Common myeloid progenitor, CD34-positive (primary cell): ENCODE data around the gene IL17RB.
A peak's percentile ranks its signal among the peaks of the same experiment; 100 is the strongest.

Experiments used
- CTCF ChIA-PET: fragments of 350-600 bp; sonication (Branson Sonifier 250); formaldehyde crosslinking; loops from one replicate; lab custom pipeline; 2021; ENCODE audit warnings: antibody characterized with exemption; lab: Charles Lee
- POLR2A ChIA-PET: fragments of 350-600 bp; sonication (Branson Sonifier 250); formaldehyde crosslinking; loops from one replicate; lab custom pipeline; 2021; ENCODE audit warnings: antibody characterized with exemption; lab: Charles Lee
- DNase-seq, 3 donors: peaks; one replicate each; pipeline versions ENCODE4 v3.0.0 to v3.0.0-alpha.2; 2013
- H3K27ac ChIP-seq, 2 experiments: 1 replicate in 1 of 2; 2 replicates in 1 of 2; pipeline ENCODE4 v1.7.0; 2013; ENCODE audit warnings: inconsistent platforms in 2 of 2, low read length in 2 of 2, mild to moderate bottlenecking in 2 of 2, low read depth in 1 of 2, moderate library complexity in 1 of 2; ENCODE audit not compliant: severe bottlenecking in 2 of 2, insufficient read depth in 1 of 2, poor library complexity in 1 of 2
- H3K27me3 ChIP-seq, 5 experiments: replicated peaks in 2 of 5; 1 replicate in 3 of 5; 2 replicates in 2 of 5; pipeline versions ENCODE4 v1.6.1 to v1.7.0; 2013; ENCODE audit warnings: low read length in 4 of 5, mild to moderate bottlenecking in 2 of 5, moderate library complexity in 2 of 5, inconsistent platforms in 1 of 5; ENCODE audit not compliant: insufficient read depth in 5 of 5, control insufficient read depth in 4 of 5
- H3K36me3 ChIP-seq, 4 experiments: 1 replicate in 2 of 4; 2 replicates in 2 of 4; pipeline versions ENCODE4 v1.6.1 to v1.7.0; 2013; ENCODE audit warnings: low read length in 3 of 4, control low read depth in 1 of 4, mild to moderate bottlenecking in 1 of 4; ENCODE audit not compliant: control insufficient read depth in 4 of 4, insufficient read depth in 4 of 4
- H3K4me1 ChIP-seq, 4 experiments: 1 replicate in 3 of 4; 2 replicates in 1 of 4; pipeline versions ENCODE4 v1.6.1 to v1.7.1; 2013; ENCODE audit warnings: low read length in 3 of 4, mild to moderate bottlenecking in 3 of 4, control low read depth in 1 of 4, inconsistent platforms in 1 of 4, moderate library complexity in 1 of 4; ENCODE audit not compliant: control insufficient read depth in 4 of 4, insufficient read depth in 4 of 4; ENCODE audit errors: control extremely low read depth in 1 of 4
- H3K4me3 ChIP-seq, 7 experiments: 1 replicate in 4 of 7; 2 replicates in 3 of 7; pipeline versions ENCODE4 v1.5.1 to v1.7.0; 2013; ENCODE audit warnings: mild to moderate bottlenecking in 7 of 7, low read length in 6 of 7, moderate library complexity in 6 of 7, inconsistent platforms in 2 of 7, low read depth in 2 of 7, control low read depth in 1 of 7; ENCODE audit not compliant: insufficient read depth in 4 of 7, control insufficient read depth in 1 of 7; ENCODE audit errors: extremely low read depth in 1 of 7
- H3K9me3 ChIP-seq, 5 experiments: 1 replicate in 4 of 5; 2 replicates in 1 of 5; pipeline versions ENCODE4 v1.6.1 to v1.7.1; 2013; ENCODE audit warnings: low read length in 4 of 5, mild to moderate bottlenecking in 2 of 5, inconsistent platforms in 1 of 5, low read depth in 1 of 5, moderate library complexity in 1 of 5; ENCODE audit not compliant: control insufficient read depth in 4 of 5, insufficient read depth in 2 of 5; ENCODE audit errors: control extremely low read depth in 1 of 5
- WGBS: methylation state at CpG from one replicate; pipeline ENCODE4 v1.1.5; 2013; ENCODE audit not compliant: insufficient coverage; 5-methylcytosine and 5-hydroxymethylcytosine counted together

IL17RB gene

GRCh38 chr3:53842436-53843194, 3.8 kb upstream of the IL17RB start:
- no peak for DNase-seq
- Histone ChIP-seq H3K36me3 (no peaks in the 10 kb centered on the region), H3K27me3 (peaks cover 0 to 57% (median 30%) of the 10 kb centered on the region in 5 experiments), H3K9me3 (no peaks in the 10 kb centered on the region), H3K27ac (no peak overlapping the region), H3K4me3 (no peak overlapping the region), H3K4me1 (peaks cover 0 to 14% (median 12%) of the 10 kb centered on the region in 4 experiments)
- POLR2A ChIA-PET, result no interaction called here
- CTCF ChIA-PET, result no interaction called here
- 97% methylated on average over 9 of the region's 12 CpGs for WGBS

DNA sequence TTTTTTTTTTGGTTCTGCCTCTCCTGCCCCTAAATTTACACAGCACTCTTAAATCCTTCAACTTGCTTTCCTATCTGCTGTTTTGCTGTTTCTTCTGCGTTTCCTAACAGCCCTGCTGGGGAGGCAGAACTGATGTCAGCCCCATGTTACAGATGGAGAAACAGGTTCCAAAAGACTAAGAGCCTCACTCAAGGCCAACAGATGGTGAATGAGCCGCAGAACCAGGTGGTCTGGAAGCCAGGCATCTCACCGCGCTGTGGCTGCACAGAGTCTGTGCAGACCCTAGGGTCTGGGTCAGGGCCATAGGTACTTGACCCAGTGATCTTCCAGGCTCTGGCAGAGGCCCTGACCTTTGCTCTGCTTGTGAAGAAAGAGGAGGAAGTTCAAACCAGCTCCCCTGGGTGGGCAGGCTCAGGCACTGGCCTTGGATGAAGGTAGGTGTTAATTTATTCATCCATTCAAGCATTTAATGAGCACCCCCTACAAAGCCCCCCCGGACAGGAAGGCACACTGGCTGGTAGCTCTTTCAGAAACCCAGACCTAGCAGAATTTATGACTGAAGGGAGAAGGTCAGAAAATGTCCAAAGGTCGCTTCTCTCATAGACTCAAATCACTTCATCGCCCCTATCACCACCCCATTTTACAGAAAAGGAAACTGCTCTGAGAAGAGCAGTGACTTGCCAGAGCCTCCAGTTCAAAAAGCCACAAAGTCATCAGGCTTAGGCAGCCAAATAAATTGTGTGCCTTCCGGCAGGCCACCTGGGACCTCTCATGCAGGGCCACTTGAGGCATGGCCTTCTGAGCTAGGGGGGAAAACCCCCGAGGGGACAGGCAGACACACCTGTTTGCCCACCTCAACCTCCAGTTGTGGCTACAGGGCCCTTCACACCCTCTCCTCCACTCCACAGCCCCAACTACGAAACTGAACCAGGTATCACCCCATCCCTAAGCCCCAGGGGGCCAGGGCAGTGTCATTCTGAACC, 2.9 kb upstream of the IL17RB start:
- no peak overlapping the region for H3K4me3 ChIP-seq
- peaks cover 0 to 14% (median 12%) of the 10 kb centered on the region in 4 experiments for H3K4me1 ChIP-seq
- H3K27me3 ChIP-seq, result peaks cover 0 to 65% (median 30%) of the 10 kb centered on the region in 5 experiments
- no peak for DNase-seq
- no peaks in the 10 kb centered on the region for H3K36me3 ChIP-seq
- WGBS, result 87% methylated on average over 6 of the region's 10 CpGs
- ChIA-PET CTCF (no interaction called here), POLR2A (no interaction called here)
- H3K27ac ChIP-seq, result no peak overlapping the region
- H3K9me3 ChIP-seq, result no peaks in the 10 kb centered on the region

- 91% methylated on average over 9 of the region's 9 CpGs for WGBS
- ChIA-PET POLR2A (no interaction called here), CTCF (interaction anchor here (0.9 to 1.2 kb wide), 3 partner anchors 25 to 146 kb away, joined by 3 read pairs; no protein-coding TSS in a partner anchor)
- Histone ChIP-seq H3K4me3 (no peak overlapping the region), H3K9me3 (no peaks in the 10 kb centered on the region), H3K27me3 (peaks cover 0 to 67% (median 31%) of the 10 kb centered on the region in 5 experiments), H3K36me3 (no peaks in the 10 kb centered on the region), H3K27ac (no peak overlapping the region), H3K4me1 (peaks cover 0 to 14% (median 12%) of the 10 kb centered on the region in 4 experiments)
- DNase-seq, result no peak
Observed at GRCh38 chr3:53844262-53845102, 1.9 kb upstream of the IL17RB start.

DNA sequence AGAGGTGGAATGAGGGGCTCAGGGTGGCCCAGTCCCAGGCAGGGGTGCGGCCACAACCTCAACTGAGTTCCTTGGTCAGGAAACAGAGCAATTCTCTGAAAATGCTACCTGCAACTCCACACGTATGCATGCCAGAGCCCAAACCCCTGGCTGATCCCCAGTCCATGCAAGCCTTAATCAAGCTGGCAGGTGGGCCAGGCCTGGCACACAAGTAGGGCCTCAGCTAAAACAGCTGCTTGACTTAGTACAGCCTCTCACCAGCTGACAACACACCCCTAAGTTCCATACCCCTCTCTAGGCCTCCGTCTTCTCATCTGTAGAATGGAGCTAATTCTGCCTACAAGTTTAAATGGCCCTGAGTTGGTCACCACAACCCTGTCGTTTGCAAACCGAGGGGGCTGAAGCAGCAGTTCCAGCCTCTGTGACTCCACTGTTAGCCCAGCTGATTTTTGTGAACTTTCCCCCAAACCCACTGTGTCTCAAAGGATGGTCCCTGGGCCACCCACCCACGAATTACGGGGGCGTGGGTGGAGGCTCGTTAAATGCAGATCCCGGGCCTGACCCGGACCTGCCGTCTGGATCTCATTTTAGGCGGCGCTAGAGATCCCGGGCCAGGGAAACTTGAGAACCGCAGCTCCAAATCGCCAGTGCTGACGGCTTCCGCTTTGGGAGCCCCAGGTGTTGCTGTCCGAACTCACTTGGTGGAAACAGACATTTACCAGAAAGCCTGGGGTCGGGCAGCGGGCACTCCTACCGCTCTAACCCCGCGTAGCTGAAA, 1.1 kb upstream of the IL17RB start:
- DNase-seq, result peak; percentile 14 to 44 (median 27)

DNA sequence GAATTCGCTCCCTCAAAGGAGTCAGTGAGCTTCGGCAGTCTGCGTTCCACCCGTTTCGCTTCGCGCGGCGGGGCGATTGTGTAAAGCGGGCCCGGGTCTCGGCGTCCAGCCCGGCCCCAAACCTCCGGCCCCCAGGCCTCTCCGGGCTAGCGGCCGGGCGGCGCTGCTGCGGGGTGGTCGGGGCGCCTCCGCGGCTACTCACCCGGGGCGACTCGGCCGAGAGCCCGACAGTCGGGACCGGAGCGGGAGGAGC, 561 bp upstream of the IL17RB start:
- CTCF ChIA-PET, result interaction anchor here (1.1 to 1.2 kb wide), 2 partner anchors 24 to 147 kb away, joined by 3 read pairs; no protein-coding TSS in a partner anchor
- no peak for DNase-seq
- POLR2A ChIA-PET, result no interaction called here
- Histone ChIP-seq H3K4me1 (peaks cover 0 to 14% (median 12%) of the 10 kb centered on the region in 4 experiments), H3K9me3 (no peaks in the 10 kb centered on the region), H3K27ac (no peak overlapping the region), H3K27me3 (peaks cover 0 to 67% (median 31%) of the 10 kb centered on the region in 5 experiments), H3K4me3 (peak overlapping the region; percentile 13 to 72 (median 62)), H3K36me3 (no peaks in the 10 kb centered on the region)
- WGBS, result 1% methylated on average over 27 of the region's 34 CpGs

More for the DNA sequence above, 1.1 kb upstream of the IL17RB start:
- Histone ChIP-seq H3K9me3 (no peaks in the 10 kb centered on the region), H3K4me3 (peak overlapping the region; percentile 13 to 72 (median 62)), H3K36me3 (no peaks in the 10 kb centered on the region), H3K27ac (no peak overlapping the region), H3K4me1 (peaks cover 0 to 14% (median 12%) of the 10 kb centered on the region in 4 experiments), H3K27me3 (peaks cover 0 to 67% (median 31%) of the 10 kb centered on the region in 5 experiments)
- WGBS, result 19% methylated on average over 23 of the region's 25 CpGs
- CTCF ChIA-PET, result interaction anchor here (0.9 to 1.2 kb wide), 3 partner anchors 25 to 147 kb away, joined by 3 read pairs; no protein-coding TSS in a partner anchor
- POLR2A ChIA-PET, result no interaction called here

- DNase-seq, result no peak
- H3K27ac ChIP-seq, result no peak overlapping the region
- WGBS, result 63% methylated on average over 9 of the region's 10 CpGs
- peaks cover 0 to 70% (median 31%) of the 10 kb centered on the region in 5 experiments for H3K27me3 ChIP-seq
- CTCF ChIA-PET, result no interaction called here
- no peaks in the 10 kb centered on the region for H3K9me3 ChIP-seq
- H3K4me3 ChIP-seq, result peak overlapping the region in 2 of 7 experiments; percentile 49 to 69
- POLR2A ChIA-PET, result interaction anchor here (0.6 kb wide), 1 partner anchor 9 kb away, joined by 4 read pairs; no protein-coding TSS in a partner anchor
- peaks cover 0 to 14% (median 12%) of the 10 kb centered on the region in 4 experiments for H3K4me1 ChIP-seq
- no peaks in the 10 kb centered on the region for H3K36me3 ChIP-seq
Observed at GRCh38 chr3:53846851-53847155, 435 bp downstream of the IL17RB start.
